ENCODE data around the gene IPCEF1. TPM values are rescaled to one million over a fixed set of nuclear protein-coding genes. Genes with fewer than 3 reads are reported as not detected.

The IPCEF1 gene
- total and polyA plus RNA-seq, 2 of the 8 experiments (the other 6 are each of a cell fraction or from before 2014, with no cell fraction given) = 0.41 to 0.78 TPM

DNA sequence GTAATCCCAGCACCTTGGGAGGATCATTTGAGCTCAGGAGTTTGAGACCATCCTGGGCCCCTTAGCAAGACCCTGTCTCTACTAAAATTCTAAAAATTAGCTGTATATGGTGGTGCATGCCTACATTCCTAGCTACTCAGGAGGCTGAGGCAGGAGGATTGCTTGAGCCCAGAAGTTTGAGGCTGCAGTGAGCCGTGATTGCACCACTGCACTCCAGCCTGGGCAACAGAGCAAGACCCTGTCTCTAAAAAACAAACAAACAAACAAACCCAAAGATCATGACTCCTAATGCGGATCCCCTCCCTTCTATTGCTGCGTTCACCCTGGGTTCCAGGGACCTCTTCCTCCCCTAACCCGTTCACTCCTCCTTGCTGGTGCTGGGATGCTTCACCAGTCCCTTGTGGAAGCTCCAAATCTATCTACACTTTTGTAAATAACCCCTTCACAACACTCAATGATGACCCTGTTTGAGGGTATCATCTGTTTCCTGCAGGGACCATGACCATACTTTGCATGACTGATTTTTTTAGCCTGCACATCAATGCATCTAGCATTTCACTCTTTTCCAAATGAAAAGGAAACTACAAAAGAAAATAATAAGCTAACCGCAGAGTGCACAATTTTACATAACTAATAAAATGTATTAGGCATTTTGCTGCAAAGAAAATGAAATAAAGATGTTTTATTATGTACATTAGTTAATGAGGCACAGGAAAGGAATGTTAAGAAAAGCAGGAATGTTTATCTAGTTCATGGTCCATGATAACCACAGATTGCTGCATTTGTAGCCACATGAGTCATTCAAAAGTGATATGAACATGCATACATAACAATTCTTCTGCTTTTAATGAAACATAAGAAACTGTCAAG is 30.5 kb upstream of the IPCEF1 start (continued):
- no peak for TF ChIP-seq CHD7 (IDR thresholded peaks at IDR 0.05; ENCODE audit: insufficient replicate concordance, low read length)
- TF ChIP-seq SIN3A (conservative IDR thresholded peaks at IDR 0.05 in 1 of 2, IDR thresholded peaks at IDR 0.05 in 1 of 2; ENCODE audit: low read depth in 1 of 2, low read length in 2 of 2) = no peak
- no peak for TF ChIP-seq BRCA1 (IDR thresholded peaks at IDR 0.05; ENCODE audit: low read depth, low read length)
- no peak for TF ChIP-seq PHF8 (conservative IDR thresholded peaks at IDR 0.05; ENCODE audit: low read depth, low read length)
